ENCODE measurements around the gene TACR2.
"Not testable (repeated sequence)": the region's sequence is repeated elsewhere in the genome, so short reads cannot be mapped to it uniquely, and the experiment has no call there.

Gene TACR2

DNA sequence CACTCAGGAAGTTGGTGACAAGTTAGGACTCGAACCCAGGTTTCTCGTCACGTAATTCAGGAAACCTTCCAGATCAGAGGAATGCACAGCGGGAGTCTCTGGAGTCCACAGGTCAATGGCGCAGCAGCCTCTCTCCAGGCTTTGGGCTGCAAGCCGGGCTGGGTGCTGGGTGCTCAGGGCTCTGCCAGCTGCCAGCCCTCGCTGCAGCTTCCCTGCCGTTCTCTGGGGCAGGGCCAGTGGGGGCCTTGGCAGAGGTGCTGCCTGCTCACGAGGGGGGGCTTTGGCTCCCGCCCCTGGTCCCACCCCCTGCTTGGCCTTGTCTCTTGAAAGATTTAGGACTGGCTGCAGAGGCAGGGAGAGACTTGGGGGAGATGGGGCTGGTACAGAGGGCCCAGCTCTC is at the start of gene TACR2:
TSS of gene TACR2 (minus strand) at position 224 of the 400 bp plus-strand sequence. CDS start 595 bp downstream, outside the sequence.
- DNase-seq = no peak

DNA sequence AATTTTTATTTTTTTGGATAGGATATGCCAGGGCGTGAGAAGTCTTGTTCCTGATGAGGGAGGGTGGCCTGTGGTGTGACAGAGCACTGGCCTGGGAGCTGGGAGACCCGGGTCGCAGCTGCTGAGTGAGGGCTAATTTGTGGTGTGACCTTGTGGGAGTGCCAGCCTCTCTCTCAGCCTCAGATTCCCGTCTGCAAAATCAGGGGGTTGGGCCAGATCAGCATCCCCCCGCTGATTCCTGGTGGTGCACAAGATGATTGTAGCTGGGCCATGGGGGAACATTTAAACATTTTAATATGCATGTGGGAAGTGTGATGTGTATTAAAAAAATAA is 49.4 kb upstream of the TACR2 start:
- DNase-seq = no peak

DNA sequence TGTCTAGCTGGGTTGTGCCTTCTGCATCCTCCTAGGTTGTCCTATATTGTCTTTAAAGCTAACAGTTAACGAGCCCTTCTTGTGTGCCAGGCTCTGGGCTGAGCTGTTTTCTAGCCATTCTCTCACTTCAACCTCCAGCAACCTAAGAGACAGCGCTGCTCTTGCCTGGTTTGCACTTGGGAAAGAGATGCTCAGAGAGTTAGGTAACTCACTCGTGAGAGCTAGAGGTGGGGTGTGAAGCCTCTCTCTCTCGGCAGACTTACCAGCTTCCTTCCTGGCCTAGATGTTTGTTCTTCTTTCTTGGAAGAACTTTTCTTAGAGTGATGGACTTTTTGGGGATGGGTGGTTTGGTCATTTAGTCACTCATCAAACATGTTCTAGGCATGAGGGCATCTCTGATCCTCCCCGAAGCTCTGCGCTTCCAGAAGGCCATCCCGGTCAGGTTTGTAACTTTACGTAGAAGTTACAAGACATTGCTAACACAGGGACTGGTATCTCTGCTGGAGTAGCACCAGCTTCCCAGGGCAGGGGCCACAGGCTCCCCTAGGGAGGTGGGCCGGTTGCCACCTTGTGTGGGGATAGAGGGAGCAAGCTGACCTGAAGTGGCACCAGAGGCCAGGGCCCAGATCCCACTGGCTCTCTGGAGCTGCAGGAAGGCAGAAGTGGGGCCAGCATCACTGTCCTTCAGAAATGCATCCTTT is 48.9 kb upstream of the TACR2 start:
- no peak for DNase-seq

DNA sequence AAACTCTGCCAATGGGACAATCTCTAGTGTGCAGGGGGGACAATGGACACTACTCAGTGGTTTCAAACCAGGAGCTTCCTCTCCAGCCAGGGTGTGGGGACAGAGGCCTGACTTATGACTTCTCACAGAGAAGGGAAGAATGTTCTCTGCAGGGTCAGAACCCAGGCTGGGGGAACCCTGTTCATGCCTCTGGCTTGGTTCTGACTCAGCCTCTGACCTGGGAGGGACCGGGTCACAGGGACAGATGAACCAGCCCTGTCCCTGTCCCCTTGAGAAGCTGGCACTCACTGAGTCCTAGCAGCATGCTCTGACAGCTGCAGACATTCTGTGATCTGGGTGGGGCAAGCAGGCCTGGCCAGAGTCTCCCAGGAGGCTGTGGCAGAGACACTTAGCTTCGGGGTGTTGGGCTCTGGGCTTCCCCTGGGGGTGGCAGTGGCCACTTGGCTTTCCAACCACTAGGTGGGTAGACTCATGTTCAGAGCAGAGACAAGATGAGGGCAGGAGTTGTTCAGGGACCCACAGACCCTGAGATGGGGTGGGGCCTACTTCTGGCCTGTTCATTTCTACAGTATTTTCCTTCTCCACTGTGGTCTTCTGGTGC is 48.2 kb upstream of the TACR2 start:
- no peak for DNase-seq

DNA sequence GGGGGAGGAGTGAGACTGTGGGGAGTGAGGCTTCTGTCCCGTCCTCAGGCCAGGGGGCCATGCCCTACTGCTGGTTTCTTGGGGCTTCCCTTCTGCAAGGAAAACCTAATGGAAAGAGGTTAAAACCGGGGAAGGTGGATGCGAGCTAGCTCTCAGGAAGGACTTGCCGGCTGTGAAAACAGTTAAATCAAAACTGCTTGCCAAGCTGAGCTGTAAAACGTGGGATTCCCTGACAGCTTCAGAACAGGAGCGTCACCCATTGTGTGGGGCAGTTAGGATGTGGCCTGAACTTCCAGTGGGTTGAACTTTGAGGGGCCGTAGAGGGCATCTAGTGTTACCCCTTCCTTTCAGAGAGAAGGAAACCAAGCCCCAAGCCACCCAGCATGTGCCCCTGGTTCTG is 47.7 kb upstream of the TACR2 start:
- DNase-seq = no peak

DNA sequence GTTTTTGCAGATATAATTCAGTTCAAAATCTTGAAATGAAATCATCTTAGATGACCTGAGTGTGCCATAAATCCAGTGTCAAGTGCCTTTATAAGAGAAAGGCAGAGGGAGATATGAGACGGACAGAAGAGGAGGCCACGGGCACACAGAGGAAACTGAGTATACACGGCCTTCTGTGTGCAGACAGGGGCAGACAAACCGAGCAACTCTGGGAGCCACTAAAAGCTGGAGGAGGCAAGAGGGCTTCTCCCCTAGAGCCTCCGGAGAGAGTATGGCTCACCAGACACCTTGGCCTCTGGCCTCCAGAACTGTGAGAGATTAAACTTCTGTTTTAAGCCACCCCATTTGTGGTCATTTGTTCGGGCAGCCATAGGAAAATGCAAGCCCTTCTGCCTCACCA is 47.2 kb upstream of the TACR2 start:
- no peak for DNase-seq

DNA sequence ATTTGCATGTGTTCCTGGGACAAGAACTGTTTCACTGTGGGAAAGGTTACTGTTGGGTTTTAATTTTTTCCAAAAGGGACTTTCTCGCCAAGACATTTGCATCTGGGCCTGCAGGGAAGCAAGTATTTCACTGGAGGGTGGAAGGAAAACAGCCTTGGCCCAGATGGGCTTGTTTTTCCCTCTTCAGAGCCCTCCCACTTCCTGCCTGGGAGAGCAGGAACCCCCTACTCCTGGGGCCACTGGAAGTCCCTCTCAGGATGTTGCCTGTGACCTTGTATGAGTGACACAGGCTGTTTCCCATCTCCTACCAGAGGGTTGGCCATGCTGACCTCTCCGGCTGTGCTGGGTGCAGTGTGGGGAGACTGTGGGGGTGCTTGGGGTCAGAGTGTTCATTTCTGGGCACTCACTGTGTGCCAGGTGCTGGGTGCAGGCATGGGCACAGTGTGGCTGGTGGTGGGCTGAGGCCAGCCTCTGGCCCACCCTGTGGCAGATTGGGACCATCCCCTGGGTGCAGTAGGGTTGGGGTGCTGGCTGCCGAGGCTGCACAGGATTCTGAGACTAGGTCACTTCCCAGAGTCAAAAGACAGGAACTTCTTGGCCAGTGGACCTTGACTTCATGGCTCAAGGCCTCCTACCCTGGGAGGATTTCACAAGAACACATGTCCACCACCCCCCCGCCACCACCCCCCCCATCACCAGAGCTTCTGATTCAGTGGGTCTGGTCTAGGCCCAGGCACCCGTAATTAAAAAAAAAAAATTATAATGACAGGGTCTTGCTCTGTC is 44.7 kb upstream of the TACR2 start:
- no peak for DNase-seq

DNA sequence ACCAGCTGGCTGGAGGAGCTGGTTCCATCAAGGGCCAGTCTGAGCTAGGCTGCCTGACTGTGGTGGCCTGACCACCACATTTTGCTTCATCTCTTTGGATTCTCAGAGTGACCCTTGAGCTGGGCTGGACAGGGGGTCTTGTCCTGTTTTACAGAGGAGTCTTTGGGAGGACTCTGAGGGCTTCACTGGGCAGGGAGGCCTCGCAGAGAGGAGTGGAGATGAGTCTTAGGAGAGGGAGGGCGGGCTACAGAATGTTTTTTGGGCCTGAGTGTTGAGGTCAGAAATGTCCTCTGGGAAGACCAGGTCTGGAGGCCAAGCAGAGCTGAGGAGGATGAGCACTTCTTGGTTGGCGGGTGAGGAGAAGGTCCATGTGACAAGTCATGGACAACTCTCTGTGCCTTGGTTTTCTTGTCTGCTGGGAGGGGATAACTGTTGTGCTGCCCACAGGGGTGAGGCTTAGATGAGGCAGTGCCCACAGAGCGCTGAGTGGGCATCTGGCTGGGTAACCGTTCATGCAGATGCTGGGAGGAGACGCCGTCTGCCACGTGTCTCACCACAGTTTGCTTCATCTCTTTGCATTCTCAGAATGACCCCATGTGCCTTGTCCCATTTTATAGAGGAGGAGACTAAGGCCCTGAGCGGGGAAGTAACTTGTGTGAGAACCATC is 44.0 kb upstream of the TACR2 start:
- no peak for DNase-seq

DNA sequence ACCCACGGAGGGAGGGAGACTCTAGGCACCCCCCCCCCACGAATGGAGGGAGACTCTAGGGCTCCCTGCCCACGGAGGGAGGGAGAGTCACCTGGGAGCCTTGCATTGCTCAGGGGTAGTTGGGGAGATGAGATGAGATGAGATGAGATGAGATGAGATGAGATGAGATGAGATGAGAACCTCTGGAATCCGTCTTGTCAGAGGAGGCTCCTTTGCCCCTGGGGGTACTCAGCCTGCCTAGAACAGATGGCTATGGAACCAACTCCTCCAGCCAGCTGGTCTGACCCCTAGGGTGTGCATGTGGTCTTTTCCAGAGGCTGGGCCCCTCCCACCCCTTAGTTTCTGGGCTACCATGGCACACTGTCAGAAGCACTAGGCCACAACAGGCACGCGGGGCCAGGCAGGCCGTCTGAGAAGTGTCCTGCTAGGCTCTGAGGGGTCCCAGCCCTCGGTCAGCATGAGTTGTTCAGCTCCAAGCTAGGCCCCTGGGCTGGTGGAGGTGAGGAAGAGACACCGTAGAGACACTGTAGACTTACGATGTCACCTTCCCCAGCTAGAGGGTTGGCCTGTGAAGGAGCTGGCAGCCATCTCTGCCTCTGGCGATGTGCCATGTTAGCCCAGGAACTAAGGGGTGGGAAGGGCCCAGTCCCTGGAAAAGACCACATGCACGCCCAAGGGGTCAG is 43.3 kb upstream of the TACR2 start:
- DNase-seq = no peak

DNA sequence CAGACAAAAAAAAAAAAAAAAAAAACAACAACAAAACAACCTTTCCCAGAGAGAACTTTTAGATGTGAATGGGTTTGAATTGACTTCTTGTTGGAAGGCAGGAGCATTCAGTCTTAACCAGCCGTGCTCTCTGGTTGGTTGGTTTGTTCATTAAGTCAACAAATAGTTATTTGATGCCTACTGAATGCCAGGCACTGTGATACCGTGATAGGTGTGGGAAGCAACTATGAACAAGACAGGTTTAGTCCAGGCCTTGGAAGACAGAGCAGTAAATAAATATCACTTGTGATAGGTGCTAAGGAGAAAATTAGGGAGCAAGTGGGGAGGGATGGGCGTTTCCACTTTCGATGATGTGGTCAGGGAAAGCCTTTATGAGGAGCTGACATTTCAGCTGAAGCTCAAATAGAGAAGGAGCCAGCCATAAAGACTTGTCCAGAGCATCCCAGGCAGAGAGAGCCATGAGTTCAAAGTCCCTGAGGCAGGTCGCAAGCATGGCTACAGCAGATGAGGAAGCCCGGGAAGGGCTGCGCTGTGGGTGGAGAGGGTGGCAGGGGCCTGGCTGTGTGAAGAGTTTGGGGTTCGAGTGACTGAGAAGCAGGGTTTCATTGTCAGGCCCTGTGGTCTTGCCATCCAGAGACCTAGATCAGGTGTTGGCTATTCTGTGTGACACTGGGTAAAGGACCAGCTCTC is 42.5 kb upstream of the TACR2 start:
- no peak for DNase-seq

DNA sequence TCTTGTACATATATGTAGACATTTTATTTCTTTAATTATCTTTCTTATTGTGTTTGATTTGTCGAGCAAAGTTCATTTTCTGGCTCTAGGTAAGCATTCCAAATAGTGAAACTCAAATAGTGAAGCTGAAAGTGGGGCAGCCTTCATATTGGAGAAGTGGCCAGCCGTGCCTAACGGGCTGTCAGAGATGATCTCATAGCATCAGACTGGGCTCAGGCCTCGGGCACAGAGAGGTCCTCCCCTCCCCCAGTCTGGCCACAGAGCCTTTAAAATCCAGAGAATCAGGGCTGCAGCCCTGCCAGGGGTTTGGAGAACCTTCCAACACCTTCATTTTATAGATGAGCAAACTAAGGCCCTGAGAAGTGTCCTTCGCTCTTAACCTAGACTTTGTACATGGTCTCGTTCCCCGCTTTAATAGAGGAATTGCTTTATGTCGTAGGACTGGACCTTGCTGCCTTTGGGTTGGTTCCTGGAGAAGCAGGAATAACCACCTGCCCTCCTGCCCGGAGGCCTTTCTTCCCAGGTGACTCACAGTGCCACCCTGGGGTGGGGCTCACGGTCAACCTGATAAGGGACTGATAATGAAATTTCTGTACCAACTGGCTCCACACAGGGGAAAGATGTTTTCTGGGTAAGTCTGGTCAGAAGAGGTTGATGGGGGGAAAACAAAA is 41.8 kb upstream of the TACR2 start:
- DNase-seq = no peak

DNA sequence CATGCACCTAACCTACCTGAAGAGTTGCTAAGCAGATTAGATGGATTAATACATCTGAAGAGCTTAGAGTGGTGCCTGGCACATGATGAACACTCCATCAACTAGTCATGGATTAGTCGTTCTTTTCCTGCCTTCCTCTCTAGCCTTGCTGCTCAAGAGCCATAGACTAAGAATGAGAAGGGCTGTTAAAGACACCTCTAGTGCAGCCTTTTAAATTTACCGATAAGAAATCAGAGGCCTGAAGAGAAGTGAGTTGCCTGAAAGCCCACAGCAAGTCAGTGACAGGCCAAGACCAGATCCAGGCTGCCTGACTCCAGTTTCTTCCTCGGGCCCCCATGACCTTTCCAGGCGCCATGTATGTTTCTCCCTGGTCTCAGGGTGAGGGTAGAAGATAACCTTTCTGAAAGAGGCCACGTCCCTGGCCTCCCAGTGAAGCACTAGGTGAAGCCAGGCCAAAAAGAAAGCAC is 41.1 kb upstream of the TACR2 start:
- DNase-seq = no peak

DNA sequence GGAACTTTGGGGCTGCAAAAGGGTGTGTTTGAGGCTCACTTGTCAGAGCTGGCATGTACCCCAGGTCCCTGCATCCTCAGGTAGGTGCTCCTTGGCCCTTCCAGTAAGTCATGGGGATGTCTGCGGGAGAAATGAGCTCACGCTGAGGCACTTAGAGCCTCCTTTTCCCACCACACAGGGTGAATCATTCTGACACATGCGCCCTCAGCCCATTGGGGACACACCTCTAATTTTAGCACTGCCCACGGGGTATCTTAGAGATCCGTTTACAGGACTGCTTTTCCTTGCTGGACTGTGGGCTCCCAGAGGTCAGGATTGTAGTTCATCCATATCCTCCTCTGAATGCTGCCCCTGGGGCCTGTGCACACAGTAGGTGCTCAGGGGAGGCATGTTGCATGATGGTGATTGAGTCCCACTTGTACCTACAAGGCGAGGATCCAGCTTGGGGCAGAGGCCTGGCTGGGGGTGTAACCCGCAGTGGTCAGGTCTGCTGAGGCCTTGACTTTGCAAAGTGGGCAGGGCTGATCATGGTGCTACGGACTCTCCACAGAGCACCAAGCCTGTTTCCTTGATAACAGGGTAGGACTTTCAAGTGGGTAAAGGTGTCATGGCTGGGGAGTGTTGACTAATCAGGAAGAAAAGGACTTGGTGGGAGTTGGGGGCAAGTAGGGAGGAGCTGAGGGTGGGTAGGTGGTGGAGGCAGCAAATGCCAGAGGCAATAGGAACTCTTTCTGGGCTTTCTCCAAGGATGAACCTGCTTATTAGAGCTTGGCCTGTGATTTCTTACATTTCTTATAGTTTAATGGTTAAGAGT is 40.4 kb upstream of the TACR2 start:
- DNase-seq = no peak

DNA sequence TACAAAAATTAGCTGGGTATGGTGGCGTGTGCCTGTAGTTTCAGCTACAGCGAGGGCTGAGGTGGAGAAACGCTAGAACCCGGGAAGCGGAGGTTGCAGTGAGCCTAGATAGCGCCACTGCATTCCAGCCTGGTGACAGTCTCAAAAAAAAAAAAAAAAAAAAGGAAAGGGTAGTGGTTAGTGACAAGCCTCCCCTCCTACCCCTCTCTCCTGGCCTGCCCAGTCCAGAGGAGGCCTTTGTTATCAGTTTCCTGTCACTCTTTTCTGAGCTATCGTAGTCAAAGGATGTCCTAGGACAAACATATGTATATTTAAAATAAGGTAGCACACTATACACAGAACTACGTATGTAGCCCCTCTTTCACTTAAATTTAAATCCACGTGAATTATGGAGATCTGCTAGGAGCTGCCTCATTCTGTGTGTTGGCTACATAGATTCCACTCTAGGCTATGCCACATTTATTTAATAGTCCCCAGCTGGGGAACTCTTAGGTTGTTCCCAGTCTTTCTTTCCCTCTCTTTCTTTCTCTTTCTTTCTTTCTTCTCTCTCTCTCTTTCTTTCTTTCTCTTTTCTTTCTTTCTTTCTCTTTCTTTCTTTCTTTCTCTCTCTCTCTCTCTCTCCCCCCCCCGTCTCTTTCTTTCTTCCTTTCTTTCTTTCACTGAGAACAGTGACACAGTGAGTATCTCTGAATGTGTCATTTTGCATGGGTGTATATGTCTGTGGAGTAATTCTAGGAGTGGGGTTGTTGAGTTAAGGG is 38.5 kb upstream of the TACR2 start:
- DNase-seq = no peak

DNA sequence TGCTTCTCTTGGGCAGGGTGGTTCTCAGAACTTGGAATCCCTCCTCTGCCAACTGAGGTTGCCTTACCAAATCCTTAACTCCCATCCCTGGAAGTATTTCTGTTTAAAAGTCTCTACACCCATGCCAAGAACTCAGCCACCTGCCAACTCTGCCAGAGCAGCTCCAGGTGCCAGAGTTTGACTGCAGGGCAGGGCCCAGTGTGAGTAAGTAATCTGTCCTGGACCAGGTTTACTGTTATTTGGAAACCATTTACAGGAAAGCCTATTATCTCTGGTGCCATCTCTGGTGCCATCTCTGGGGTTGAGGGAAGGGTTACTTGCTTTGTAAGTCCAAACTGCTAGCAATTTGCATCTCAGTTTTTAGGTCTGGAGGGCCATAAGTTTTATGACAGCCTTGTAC is 37.1 kb upstream of the TACR2 start:
- no peak for DNase-seq

DNA sequence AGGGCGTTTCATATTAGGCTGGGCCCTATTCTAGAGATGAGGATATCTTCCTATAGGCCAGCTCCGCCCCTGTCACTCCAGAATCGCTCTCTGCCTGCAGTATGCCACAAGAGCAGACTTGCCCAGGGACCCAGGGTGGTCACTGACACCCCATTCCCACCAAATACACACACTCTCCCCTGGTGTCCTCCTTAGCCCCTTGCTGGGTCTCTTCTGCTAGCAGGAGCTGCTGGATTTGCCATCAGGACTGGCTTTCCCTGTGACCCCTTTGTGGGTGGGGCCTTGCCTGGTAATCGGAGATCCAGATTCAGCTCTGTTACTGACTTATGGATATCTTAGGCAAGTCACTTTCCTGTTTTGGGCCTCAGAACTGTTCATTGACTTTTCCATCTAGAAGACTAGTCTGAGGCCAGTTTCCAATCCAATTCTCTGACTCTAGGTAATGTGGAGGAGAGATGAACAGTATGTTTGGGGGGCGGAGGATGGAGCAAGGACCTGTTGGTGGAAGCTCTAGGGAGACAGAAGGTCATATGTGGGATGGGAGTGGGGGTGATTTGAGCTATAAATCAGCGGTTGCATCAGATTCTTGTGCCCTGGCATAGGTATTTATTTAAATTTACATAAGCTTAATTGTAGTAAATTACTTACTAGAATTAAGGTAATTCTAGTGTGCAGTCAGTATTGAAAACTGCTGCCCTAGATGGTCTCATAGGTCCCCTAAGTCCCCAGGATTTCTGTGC is 36.1 kb upstream of the TACR2 start:
- DNase-seq = no peak

DNA sequence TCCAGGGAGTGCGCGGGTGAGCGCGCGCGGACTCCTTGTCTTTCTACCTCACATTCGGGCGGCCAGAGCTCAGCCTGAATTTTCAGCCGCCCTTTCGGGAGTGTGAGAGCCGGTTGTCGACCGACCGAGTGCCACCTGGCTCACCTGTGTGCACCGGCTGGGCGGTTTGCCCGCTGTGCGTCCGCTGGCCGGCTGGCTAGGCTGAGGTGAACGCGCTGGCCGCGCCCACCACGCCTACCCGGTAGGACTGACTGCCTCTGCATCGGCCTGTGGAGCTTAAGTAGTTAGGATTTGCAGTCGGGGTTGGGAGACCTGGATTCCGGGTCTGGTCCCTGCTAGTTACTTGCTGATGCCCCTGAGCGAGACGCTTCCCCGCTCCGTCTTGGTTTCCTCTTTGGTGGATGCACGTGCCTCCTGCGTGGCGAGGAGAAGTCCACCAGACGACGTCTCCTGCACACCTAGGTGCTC is 35.1 kb upstream of the TACR2 start:
- no peak for DNase-seq

DNA sequence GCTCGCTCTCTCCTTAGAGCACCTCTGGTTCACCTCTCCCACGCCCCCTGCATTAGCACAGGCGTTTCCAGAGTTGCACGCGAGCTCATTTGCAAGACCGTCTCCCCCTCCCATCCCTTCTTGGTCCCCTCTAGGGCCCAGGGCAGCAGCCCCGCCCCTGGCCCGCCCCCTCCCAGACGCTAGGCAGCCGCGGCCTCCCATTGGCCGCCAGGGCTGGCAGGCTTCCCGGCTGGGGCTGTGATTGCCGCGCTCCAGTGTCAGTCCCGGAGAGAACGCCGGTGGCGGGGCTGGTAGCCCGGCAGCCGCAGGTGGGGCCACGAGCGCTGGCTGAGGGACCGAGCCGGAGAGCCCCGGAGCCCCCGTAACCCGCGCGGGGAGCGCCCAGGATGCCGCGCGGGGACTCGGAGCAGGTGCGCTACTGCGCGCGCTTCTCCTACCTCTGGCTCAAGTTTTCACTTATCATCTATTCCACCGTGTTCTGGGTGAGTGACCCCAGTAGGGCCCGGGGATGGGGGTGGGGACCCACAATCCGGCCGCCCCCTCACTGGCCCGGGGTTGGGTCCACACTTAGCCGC is 34.6 kb upstream of the TACR2 start, which contains the start of gene TSPAN15:
TSS of gene TSPAN15 (plus strand) at position 257 of the 575 bp plus-strand sequence. CDS start at position 387, 130 bp downstream.
- DNase-seq = peak; percentile 78

DNA sequence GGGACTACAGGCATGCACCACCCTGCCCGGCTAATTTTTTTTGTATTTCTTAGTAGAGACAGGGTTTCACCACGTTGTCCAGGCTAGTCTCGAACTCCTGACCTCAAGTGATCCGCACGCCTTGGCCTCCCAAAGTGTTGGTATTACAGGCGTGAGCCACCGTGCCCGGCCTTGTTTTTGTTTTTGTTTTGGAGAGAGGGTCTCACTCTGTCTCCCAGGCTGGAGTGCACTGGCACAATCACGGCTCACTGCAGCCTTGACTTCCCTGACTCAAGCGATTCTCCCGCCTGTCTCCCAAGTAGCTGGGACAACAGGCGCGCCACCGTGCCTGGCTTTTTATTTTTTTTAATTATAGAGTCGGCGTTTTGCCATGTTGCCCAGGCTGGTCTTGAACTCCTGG is 33.7 kb upstream of the TACR2 start:
- not testable (repeated sequence) for DNase-seq
